Right ventricle myocardium superior (tissue), 1 donor: ENCODE results near the gene RIN3. TPM values are rescaled to one million over a fixed set of nuclear protein-coding genes. Genes with fewer than 3 reads are reported as not detected.
"Not testable (repeated sequence)": the region's sequence is repeated elsewhere in the genome, so short reads cannot be mapped to it uniquely, and the experiment has no call there.

Source experiments
- ATAC-seq: fragments of 200-7000 bp; cut with Tn5 transposase; one replicate; pipeline ENCODE4 v1.9.1; 2020; ENCODE audit warnings: mild to moderate bottlenecking; ENCODE audit not compliant: poor library complexity
- DNase-seq: peaks from one replicate; pipeline ENCODE4 v3.0.0-alpha.2; 2020
- intact Hi-C: fragments of 100-400 bp; cut with DNase I; formaldehyde crosslinking; loops from one replicate; pipeline ENCODE4 v1.11.2; 2022
- total RNA-seq: library from RNA; stranded (reverse); fragmentation: NEBNext Ultra II Directional; extraction: Animal tissue kit (Norgen Biotek cat#: 25700); gene quantifications from one replicate; pipeline ENCODE4 v1.2.1, GENCODE V29; 2021
- donor health status: DM: no; HTN: yes; CAD: no; lungs with severe emphysema.

RIN3 gene
- total RNA-seq, 1 donor from 2014 or later = 11.0 TPM

DNA sequence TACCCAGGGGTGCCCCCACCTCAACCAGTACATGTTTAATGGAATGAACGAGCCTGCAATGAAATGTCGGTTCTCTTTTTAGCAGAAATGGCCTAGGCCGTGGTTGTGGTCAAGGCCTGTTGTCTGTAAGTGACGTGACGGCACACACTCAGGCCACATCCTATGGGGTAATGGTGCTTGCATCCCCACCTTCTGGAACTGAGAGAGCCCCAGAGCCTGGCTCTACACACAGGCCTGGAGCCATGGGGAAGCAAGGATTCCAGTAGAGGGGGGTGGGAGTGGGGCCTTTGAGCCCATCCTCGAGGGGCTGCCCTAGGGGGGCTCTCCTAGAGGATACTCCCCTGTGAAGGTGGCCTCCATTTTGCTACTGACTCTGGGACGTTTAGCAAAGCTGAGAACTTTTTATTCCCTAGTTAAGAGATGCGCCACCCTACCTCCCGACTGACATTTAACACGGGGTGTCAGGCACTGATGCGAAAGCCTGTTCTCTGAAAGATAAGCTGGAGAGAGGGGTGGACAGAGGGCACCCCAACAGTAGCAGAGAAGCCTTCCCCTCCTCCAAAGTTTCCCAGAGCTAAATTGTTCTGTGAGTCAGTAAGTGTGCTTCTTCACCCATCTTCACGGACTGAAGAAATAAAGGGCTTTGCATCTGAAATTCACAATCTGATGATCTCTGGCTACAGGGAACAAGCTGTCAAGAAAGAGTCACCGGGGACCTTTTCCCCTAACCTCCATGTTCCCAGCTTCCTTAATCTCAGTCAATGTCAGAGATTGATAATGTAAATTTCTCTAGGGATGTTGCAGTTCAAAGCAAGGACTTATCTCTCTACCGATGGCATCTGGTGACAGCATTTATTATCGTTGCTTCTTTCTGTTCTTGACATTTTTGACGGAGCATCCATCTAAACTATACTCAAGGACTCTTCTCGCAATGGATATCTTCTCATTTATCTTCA, 6.8 kb downstream of the RIN3 start:
- intact Hi-C loops = no loop called here
- ATAC-seq (peak; percentile 36), DNase-seq (no peak)

GRCh38 chr14:92521058-92521415, 7.5 kb downstream of the RIN3 start:
- intact Hi-C loops = no loop called here
- ATAC-seq = no peak
- no peak for DNase-seq

GRCh38 chr14:92523752-92524151, 10.2 kb downstream of the RIN3 start:
- no peak for ATAC-seq
- intact Hi-C loops = no loop called here
- no peak for DNase-seq

DNA sequence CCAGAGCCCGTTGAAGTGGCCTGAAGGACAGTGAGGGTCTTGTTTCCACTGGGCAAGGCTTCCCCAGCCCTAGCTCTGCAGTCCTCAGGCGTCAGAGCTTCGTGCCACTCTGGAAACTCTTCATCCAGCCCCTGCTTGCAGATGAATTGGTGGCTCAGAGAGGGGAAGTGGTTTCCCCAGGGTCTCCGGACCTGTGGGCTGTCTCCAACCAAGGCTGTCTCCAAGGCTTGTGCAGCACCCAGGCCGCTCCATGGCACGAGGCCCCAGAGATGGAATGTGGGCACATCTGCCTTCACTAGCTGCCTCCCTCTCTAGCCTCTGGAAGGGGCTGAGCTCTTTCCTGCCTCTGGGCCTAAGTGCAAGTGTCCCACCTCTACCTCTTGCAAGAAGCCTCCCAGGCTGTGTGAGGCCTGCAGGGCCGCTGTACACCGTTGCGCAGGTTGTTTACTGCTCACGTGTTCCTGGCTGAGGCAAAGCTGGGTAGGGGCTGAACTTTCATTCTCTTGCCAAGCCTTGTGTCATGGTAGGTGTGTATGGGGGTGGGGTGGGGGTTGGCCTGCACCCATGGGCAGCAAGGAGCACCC, 11.1 kb downstream of the RIN3 start:
- ATAC-seq (no peak), DNase-seq (no peak)
- intact Hi-C loops = no loop called here

- intact Hi-C loops = no loop called here
- ATAC-seq (peak; percentile 16), DNase-seq (no peak)
Observed at GRCh38 chr14:92525322-92526095, 11.9 kb downstream of the RIN3 start.

GRCh38 chr14:92527721-92528120, 14.1 kb downstream of the RIN3 start:
- intact Hi-C loops = no loop called here
- DNase-seq (no peak), ATAC-seq (no peak)

- ATAC-seq (no peak), DNase-seq (no peak)
- intact Hi-C loops = no loop called here
Observed at GRCh38 chr14:92528486-92529100, 15.0 kb downstream of the RIN3 start.

GRCh38 chr14:92529903-92530302, 16.3 kb downstream of the RIN3 start:
- intact Hi-C loops = no loop called here

GRCh38 chr14:92531106-92531873, 17.7 kb downstream of the RIN3 start:
- ATAC-seq (peak; percentile 40), DNase-seq (no peak)
- intact Hi-C loops = no loop called here

More at GRCh38 chr14:92529903-92530302, 16.3 kb downstream of the RIN3 start:
- DNase-seq (no peak), ATAC-seq (no peak)

DNA sequence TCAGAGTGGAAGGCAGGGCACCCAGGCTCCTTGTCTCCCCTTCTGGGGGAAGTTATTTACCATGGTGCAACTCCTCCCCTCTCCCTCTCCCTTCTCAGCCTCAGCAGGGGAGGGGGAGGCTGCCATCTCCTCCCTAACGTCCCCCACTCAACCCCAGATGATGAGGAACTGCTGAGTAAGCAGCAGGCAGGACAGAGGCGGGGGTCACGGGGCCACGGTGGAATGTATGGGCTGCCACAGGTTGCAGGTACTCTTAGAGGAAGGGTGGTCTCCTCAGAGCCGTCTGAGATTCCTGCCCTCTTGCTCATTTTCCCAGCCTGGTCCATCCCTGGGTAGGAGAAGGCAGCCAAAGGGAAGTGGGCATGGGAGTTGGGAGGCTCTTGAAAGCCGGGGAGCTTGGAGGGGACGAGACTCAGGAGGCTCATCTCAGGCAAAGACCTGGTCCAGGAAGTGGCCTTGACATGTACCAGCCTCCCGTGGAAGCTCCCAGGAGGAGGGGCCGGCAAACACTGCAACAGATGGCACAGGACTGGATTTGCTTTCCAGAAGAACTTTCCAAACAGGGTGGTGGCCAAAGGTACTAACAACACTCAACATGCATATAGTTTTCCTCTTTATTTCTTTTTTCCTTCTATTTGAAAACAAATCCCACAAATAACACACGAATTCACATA, 19.0 kb downstream of the RIN3 start:
- ATAC-seq (no peak), DNase-seq (no peak)
- intact Hi-C loops = no loop called here

GRCh38 chr14:92534932-92535643, 21.5 kb downstream of the RIN3 start:
- ATAC-seq (no peak), DNase-seq (no peak)
- intact Hi-C loops = no loop called here

DNA sequence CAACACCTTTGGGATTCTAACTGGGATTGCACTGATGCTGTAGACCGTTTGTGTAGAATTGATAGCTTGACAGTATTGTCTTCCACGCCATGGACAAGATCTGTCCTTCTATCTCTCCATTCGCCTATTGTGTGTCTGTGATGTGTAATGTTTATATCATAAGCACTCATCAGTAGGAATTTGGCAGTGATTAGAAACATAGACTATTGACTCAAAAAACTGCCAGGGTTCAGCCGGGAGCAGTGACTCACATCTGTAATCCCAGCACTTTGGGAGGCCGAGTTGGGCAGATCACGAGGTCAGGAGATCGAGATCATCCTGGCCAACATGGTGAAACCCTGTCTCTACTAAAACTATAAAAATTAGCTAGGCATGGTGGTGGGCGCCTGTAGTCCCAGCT, 22.6 kb downstream of the RIN3 start:
- intact Hi-C loops, ATAC-seq, DNase-seq: not testable (repeated sequence)

- intact Hi-C loops = no loop called here
- no peak for DNase-seq
- ATAC-seq = no peak
Observed at GRCh38 chr14:92538412-92538985, 24.9 kb downstream of the RIN3 start.

DNA sequence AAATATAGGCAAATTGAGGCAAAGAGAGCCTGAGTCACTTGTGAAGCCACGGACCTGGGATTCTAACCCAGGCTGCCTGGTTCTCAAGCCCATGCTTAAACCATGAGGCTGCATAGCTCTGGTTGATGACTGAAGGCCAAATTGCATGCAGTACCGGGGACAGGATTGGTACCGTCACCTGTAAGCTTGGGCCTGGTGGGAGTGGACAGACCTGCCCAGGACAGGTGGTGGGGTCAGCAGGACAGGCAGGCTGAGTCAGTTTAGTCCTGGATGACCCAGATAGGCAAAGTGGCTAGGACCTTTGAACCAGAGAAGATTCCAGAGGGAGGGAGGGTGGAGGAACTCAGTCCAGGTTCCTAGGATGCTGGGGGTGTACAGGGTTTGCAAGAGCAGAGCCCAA, 25.8 kb downstream of the RIN3 start:
- no peak for DNase-seq
- ATAC-seq = no peak
- intact Hi-C loops = no loop called here

DNA sequence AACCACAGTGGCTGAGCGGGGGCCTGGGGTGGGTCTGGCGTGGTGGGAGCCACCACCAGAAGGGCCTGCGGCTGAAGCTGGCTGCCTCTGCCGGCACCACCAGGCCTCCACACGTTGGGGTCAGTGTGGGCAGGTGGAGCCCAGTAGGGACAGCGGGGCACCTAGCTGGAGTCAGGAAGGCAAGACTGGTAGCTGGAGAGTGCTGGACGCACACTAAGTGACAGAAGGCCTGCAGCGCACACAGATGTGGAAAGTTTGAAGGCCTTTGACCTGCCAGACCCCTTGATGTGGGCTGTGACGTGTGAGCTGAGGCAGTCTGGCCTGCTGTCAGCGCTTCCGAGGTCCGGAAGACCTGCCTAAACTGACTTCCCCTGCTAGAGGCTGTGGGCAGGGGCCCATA, 26.3 kb downstream of the RIN3 start:
- intact Hi-C loops = no loop called here
- ATAC-seq (peak; percentile 49), DNase-seq (peak; percentile 63)

GRCh38 chr14:92540472-92541048, 27.0 kb downstream of the RIN3 start:
- DNase-seq (peak; percentile 94), ATAC-seq (peak; percentile 95)
- intact Hi-C loops = no loop called here
